ENCODE measurements around the gene SYNDIG1.

SYNDIG1 gene

DNA sequence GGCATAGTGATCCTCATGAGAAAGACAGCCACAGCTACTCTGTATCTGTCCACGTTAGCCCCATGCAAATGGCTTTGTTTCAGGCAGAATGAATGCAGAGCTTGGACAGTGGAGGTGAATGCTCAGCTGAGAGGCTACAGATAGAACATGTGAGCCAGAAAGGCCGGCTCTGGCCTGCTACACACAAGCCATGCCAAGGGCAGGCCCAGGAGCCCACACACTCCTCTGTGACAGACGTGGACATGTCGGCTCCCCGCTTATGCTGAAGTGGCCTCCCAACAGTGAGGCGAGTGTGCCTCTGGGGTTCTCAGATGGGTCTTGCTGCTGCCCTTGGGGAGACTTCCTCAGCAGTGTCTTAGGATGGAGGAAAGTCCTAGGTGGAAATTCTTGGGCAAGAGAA lies 159.6 kb downstream of the SYNDIG1 start:
- H3K27ac ChIP-seq: no peak overlapping the region
- no peaks in the 10 kb centered on the region for H3K36me3 ChIP-seq (replicated peaks)
- in situ Hi-C loops (cut with HindIII; ENCODE audit: low pct_ligation_motif_present, low sequenced_read_pairs): no loop called here
- no peak for DNase-seq
- TF ChIP-seq, protein P1, sequence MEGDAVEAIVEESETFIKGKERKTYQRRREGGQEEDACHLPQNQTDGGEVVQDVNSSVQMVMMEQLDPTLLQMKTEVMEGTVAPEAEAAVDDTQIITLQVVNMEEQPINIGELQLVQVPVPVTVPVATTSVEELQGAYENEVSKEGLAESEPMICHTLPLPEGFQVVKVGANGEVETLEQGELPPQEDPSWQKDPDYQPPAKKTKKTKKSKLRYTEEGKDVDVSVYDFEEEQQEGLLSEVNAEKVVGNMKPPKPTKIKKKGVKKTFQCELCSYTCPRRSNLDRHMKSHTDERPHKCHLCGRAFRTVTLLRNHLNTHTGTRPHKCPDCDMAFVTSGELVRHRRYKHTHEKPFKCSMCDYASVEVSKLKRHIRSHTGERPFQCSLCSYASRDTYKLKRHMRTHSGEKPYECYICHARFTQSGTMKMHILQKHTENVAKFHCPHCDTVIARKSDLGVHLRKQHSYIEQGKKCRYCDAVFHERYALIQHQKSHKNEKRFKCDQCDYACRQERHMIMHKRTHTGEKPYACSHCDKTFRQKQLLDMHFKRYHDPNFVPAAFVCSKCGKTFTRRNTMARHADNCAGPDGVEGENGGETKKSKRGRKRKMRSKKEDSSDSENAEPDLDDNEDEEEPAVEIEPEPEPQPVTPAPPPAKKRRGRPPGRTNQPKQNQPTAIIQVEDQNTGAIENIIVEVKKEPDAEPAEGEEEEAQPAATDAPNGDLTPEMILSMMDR (IDR thresholded peaks at IDR 0.05; ENCODE audit: low read depth, low read length, missing control alignments): no peak
- no peaks in the 10 kb centered on the region for H3K27me3 ChIP-seq (replicated peaks)
- no peak overlapping the region for H3K4me3 ChIP-seq (ENCODE audit: low read depth, low read length)

DNA sequence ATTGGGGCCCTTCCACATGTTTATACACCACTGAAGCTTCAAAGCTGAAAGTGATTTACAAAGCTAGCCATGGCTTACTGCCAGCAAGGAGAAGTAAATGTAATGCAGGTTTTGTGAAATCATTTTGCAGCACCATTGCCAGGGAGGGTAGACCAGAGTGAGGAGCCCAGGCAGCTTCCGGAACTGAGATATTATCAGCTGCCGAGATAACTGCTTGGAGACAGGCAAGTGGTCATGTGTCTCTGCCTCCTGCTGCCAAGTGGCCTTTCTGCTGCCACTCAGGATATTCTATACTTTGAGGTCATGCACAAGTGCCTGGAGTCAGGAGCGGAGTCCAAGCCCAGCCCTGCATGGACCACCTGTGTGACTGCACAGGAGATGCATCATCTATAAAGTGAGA lies 160.2 kb downstream of the SYNDIG1 start:
- Histone ChIP-seq H3K27me3 (replicated peaks) (no peaks in the 10 kb centered on the region), H3K27ac (no peak overlapping the region), H3K36me3 (replicated peaks) (no peaks in the 10 kb centered on the region), H3K4me3 (ENCODE audit: low read depth, low read length) (no peak overlapping the region)
- TF ChIP-seq, protein P1 (IDR thresholded peaks at IDR 0.05; ENCODE audit: low read depth, low read length, missing control alignments): no peak
- DNase-seq: no peak
- in situ Hi-C loops (cut with HindIII; ENCODE audit: low pct_ligation_motif_present, low sequenced_read_pairs): no loop called here

DNA sequence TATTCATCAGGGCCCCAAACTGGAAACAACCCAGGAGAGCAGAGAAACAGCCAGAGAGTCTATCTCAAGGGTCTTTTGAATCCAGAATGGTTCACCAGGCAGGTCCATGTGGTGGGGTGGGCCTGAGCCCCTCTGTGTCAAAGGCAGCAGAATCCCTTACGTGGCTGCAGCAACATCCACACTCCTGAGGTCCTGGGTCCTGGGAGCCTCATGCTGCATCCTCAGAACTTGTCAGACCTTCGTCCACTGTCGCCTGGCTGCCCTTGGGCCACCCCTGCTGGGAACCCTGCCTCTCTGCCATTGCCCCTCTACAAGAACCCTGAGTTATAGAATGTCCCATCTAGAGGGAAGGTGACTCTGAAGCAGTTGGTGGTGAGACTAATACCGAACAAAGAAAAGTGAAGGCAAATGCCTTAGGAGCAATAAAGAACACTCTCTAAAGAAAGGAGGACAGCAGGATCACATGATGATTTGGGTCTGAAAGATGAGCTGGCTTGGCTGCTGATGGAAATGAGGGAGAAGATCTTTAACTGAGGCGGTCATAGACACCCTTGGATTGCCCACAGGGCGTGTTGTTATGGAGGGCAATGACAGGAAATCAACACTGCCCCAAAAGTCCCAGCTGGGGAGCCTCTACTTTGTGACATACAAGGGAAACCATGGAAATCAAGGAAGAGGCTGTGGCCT lies 161.2 kb downstream of the SYNDIG1 start:
- no peak for DNase-seq
- Histone ChIP-seq H3K27me3 (replicated peaks) (no peaks in the 10 kb centered on the region), H3K27ac (no peak overlapping the region), H3K4me3 (ENCODE audit: low read depth, low read length) (no peak overlapping the region), H3K36me3 (replicated peaks) (no peaks in the 10 kb centered on the region)
- TF ChIP-seq, protein P1 (IDR thresholded peaks at IDR 0.05; ENCODE audit: low read depth, low read length, missing control alignments): no peak
- in situ Hi-C loops (cut with HindIII; ENCODE audit: low pct_ligation_motif_present, low sequenced_read_pairs): no loop called here

DNA sequence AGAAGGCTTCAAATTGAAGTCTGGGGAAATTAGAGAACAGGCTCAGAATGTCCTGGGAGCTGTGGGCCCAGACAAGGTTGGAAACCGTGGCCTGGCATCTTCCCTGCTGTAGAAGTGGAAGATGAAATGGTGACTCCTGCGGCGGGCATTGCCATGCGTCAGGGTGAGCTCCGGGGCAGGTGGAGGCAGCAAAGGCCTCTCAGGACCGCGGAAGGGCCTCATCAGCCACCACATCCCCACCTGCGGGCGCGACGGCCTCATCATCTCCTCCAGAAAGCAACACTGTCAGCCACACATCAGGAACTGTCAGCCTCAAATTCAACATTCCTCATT lies 161.7 kb downstream of the SYNDIG1 start:
- in situ Hi-C loops (cut with HindIII; ENCODE audit: low pct_ligation_motif_present, low sequenced_read_pairs): no loop called here
- TF ChIP-seq, protein P1 (IDR thresholded peaks at IDR 0.05; ENCODE audit: low read depth, low read length, missing control alignments): no peak
- Histone ChIP-seq H3K36me3 (replicated peaks) (no peaks in the 10 kb centered on the region), H3K4me3 (ENCODE audit: low read depth, low read length) (no peak overlapping the region), H3K27ac (no peak overlapping the region), H3K27me3 (replicated peaks) (no peaks in the 10 kb centered on the region)
- no peak for DNase-seq

DNA sequence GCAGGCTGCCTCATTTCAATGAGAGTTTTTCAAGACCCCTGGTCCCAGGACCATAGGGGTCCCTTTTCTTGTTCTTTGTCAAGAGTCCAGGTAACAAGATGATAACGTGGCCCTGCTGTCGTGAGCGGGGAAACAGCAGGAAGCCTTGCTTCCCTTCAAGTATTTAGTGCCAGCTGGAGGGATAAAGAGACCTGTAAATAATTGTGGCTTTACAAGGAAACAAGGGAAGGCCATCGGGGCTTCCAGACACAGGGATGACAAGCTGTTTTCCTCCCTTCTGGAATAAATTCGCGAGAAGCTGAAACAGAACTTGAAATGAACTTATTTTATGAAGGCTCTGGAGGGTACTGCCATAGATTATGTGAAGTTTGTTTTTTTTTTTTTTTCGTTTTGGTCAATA lies 163.2 kb downstream of the SYNDIG1 start:
- in situ Hi-C loops (cut with HindIII; ENCODE audit: low pct_ligation_motif_present, low sequenced_read_pairs): no loop called here
- Histone ChIP-seq H3K27ac (no peak overlapping the region), H3K27me3 (replicated peaks) (no peaks in the 10 kb centered on the region), H3K4me3 (ENCODE audit: low read depth, low read length) (no peak overlapping the region), H3K36me3 (replicated peaks) (no peaks in the 10 kb centered on the region)
- no peak for DNase-seq
- TF ChIP-seq, protein P1 (IDR thresholded peaks at IDR 0.05; ENCODE audit: low read depth, low read length, missing control alignments): no peak

DNA sequence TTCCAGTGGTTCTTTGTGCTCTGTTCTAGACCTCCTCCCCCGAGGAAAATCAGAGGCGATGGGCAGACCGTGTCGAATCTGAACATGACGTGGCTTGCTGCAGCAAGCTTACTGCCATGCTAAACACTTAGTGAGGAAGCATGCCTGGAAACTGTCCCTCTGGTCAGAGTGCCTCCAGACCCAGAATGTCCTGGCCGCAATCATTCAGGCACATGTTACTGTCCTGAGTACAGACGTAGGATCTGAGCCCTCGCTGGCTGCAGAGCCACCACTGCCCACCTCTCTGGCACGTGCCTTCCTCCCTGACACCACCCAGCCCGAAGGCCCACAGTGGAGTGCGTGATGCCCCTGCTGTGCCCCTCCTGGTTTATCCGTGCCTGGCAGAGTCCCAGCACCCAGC lies 163.6 kb downstream of the SYNDIG1 start:
- in situ Hi-C loops (cut with HindIII; ENCODE audit: low pct_ligation_motif_present, low sequenced_read_pairs): no loop called here
- Histone ChIP-seq H3K36me3 (replicated peaks) (no peaks in the 10 kb centered on the region), H3K4me3 (ENCODE audit: low read depth, low read length) (no peak overlapping the region), H3K27ac (no peak overlapping the region), H3K27me3 (replicated peaks) (no peaks in the 10 kb centered on the region)
- DNase-seq: no peak
- TF ChIP-seq, protein P1 (IDR thresholded peaks at IDR 0.05; ENCODE audit: low read depth, low read length, missing control alignments): no peak

All from brain microvascular endothelial cell (primary cell).